HUES48 (cell line): ENCODE results near the gene INPP5A.

Experiments used
- H3K27ac ChIP-seq: one replicate; pipeline ENCODE4 v1.7.0; 2013; ENCODE audit warnings: low read depth, low read length, inconsistent platforms
- H3K27me3 ChIP-seq: 2 replicates; pipeline ENCODE4 v1.6.1; 2013; ENCODE audit warnings: mild to moderate bottlenecking, low read length; ENCODE audit not compliant: control insufficient read depth, insufficient read depth
- H3K36me3 ChIP-seq: 2 replicates; pipeline ENCODE4 v1.6.1; 2013; ENCODE audit warnings: low read length; ENCODE audit not compliant: control insufficient read depth, insufficient read depth
- H3K4me1 ChIP-seq: 2 replicates; pipeline ENCODE4 v1.6.1; 2013; ENCODE audit warnings: mild to moderate bottlenecking, low read length; ENCODE audit not compliant: control insufficient read depth, insufficient read depth
- H3K4me3 ChIP-seq: 2 replicates; pipeline ENCODE4 v1.5.1; 2013; ENCODE audit warnings: mild to moderate bottlenecking, low read depth, low read length
- H3K9ac ChIP-seq: 2 replicates; pipeline ENCODE4 v1.6.1; 2013; ENCODE audit warnings: mild to moderate bottlenecking, low read depth, low read length, moderate library complexity
- H3K9me3 ChIP-seq: 2 replicates; pipeline ENCODE4 v1.6.1; 2013; ENCODE audit warnings: low read length; ENCODE audit not compliant: control insufficient read depth, insufficient read depth

INPP5A gene

DNA sequence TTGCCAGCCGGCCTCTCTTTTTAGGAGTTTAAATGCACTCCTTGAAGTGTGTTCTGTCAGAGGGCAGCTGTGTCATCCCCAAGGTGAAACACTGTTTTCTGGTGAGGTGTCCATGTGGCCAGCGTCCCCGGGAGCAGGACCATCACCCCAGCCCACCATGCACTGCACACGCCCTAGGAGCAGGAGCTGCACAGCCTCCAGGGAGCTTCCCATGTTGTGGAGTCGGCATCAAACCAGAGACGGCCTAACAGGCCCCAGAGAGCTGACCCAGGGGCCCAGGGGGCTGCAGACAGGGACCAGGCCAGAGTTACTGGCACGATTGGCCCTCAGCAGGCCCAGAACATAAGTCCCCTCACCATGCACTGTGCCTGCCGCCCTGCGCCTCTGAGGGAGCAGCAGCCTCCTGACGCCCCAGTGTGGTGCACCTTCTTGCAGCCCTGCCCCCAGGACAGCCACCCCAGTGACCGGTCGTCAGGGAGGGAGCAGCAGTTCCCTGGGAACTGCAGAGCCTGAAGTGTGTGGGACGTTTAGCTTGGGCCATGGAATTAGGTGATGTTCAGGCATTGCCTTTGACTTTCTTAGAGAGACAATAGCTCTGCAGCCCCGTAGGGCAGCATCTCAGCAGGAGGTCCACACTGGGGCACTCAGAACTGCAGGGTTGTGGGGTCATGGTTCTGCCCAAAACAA lies 150.4 kb downstream of the INPP5A start:
- Histone ChIP-seq H3K4me1 (no peaks in the 10 kb centered on the region), H3K36me3 (no peaks in the 10 kb centered on the region), H3K9me3 (no peaks in the 10 kb centered on the region), H3K4me3 (no peak overlapping the region), H3K9ac (no peak overlapping the region), H3K27me3 (no peaks in the 10 kb centered on the region), H3K27ac (no peak overlapping the region)

- H3K27me3 ChIP-seq: no peaks in the 10 kb centered on the region
- no peaks in the 10 kb centered on the region for H3K4me1 ChIP-seq
- H3K9ac ChIP-seq: no peak overlapping the region
- H3K4me3 ChIP-seq: no peak overlapping the region
- H3K27ac ChIP-seq: no peak overlapping the region
- H3K9me3 ChIP-seq: no peaks in the 10 kb centered on the region
- no peaks in the 10 kb centered on the region for H3K36me3 ChIP-seq
Measured at GRCh38 chr10:132688580-132689420, 151.2 kb downstream of the INPP5A start.

GRCh38 chr10:132689721-132690360 lies 152.3 kb downstream of the INPP5A start:
- Histone ChIP-seq H3K27ac (no peak overlapping the region), H3K4me1 (no peaks in the 10 kb centered on the region), H3K27me3 (no peaks in the 10 kb centered on the region), H3K36me3 (no peaks in the 10 kb centered on the region), H3K9ac (no peak overlapping the region), H3K9me3 (0 out of 2 replicates have a peak, but pooled peaks cover 2% of the 10 kb centered on the region), H3K4me3 (no peak overlapping the region)

GRCh38 chr10:132690401-132690800 lies 152.8 kb downstream of the INPP5A start:
- Histone ChIP-seq H3K4me1 (no peaks in the 10 kb centered on the region), H3K36me3 (no peaks in the 10 kb centered on the region), H3K27ac (no peak overlapping the region), H3K9ac (no peak overlapping the region), H3K9me3 (0 out of 2 replicates have a peak, but pooled peaks cover 7% of the 10 kb centered on the region), H3K4me3 (no peak overlapping the region), H3K27me3 (no peaks in the 10 kb centered on the region)

DNA sequence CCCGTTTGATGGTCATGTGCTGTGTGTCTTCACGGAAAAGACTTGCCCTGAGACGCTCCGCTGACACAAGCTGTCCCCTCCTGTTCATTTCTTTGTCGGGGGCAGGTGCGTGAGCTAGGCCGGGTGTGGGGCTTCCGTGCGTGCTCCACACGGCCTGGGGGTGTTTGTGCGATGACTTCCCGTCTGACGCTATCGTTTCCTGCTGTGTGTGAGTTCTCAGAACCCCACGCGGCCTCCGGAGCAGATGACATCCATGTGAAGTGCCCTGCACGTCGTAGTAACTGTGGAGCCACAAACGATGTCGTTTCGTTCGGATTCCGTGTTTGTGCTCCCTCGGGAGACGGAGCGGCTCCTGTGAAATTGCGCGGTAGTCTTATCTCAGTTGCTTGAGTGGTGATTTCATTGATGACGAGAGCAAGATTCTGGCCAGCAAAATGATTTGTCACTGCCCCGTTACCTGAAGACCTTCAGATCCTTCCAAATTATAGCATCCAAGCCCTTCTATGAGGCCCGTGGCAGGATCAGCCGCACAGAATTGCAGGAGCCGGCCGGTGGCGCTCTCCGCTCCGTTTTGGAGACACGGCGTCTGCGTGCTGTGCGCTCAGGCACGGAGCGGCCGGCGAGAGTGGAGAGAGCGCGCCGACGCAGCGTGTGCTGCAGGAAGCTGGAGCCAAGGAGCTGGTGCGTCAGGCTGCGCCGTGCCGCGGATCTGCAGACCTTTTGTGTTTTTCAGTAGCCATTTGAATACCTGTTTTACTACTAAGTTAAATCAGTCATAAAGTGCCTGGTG lies 153.4 kb downstream of the INPP5A start:
- Histone ChIP-seq H3K27ac (no peak overlapping the region), H3K27me3 (no peaks in the 10 kb centered on the region), H3K9me3 (0 out of 2 replicates have a peak, but pooled peaks cover 7% of the 10 kb centered on the region), H3K36me3 (no peaks in the 10 kb centered on the region), H3K4me1 (no peaks in the 10 kb centered on the region), H3K9ac (no peak overlapping the region), H3K4me3 (no peak overlapping the region)

- no peaks in the 10 kb centered on the region for H3K36me3 ChIP-seq
- no peak overlapping the region for H3K27ac ChIP-seq
- no peaks in the 10 kb centered on the region for H3K4me1 ChIP-seq
- 0 out of 2 replicates have a peak, but pooled peaks cover 7% of the 10 kb centered on the region for H3K9me3 ChIP-seq
- H3K9ac ChIP-seq: no peak overlapping the region
- H3K27me3 ChIP-seq: no peaks in the 10 kb centered on the region
- no peak overlapping the region for H3K4me3 ChIP-seq
Measured at GRCh38 chr10:132691711-132692153, 154.1 kb downstream of the INPP5A start.

- Histone ChIP-seq H3K36me3 (no peaks in the 10 kb centered on the region), H3K4me3 (no peak overlapping the region), H3K9me3 (0 out of 2 replicates have a peak, but pooled peaks cover 7% of the 10 kb centered on the region), H3K27ac (no peak overlapping the region), H3K4me1 (no peaks in the 10 kb centered on the region), H3K9ac (no peak overlapping the region), H3K27me3 (no peaks in the 10 kb centered on the region)
Measured at GRCh38 chr10:132692311-132692710, 154.7 kb downstream of the INPP5A start.

DNA sequence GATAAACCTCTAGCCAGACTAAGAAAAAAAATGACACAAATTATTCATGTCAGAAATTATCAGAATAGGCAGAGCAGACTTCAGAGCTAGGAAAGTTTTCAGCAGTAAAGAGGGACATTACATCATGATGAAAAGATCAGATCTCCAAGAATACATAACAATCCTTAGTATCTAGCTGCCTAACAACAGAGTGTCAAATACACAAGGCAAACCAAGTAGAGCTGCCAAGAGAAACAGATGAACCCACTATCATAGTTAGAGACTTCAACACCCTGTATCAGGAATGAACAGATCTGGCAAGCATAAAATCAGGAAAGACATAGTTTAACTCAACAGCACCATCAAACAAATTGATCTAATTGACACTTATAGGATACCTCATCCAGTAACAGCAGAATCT lies 156.1 kb downstream of the INPP5A start:
- Histone ChIP-seq H3K27ac (no peak overlapping the region), H3K27me3 (no peaks in the 10 kb centered on the region), H3K9ac (no peak overlapping the region), H3K9me3 (0 out of 2 replicates have a peak, but pooled peaks cover 7% of the 10 kb centered on the region), H3K36me3 (no peaks in the 10 kb centered on the region), H3K4me3 (no peak overlapping the region), H3K4me1 (no peaks in the 10 kb centered on the region)

DNA sequence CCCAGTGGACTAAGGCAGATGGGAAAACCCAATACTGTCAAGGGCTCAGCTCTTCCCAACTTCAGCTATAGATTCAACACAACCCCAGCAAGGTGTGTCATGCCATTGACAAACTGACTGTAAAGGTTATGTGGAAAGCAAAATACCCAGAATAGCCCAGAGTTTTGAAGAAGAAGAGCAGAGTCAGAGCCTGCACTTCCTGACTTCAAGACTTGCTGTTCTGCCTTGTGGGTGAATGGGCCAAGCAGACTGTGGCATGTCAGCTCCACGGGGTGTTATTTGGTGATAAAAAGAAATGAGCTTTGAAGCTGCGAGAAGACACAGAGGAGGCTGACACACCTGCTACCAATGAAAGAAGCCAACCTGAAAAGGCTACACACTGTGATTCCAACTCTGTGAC lies 158.6 kb downstream of the INPP5A start:
- Histone ChIP-seq H3K4me3 (no peak overlapping the region), H3K4me1 (no peaks in the 10 kb centered on the region), H3K36me3 (no peaks in the 10 kb centered on the region), H3K27me3 (no peaks in the 10 kb centered on the region), H3K9ac (no peak overlapping the region), H3K27ac (no peak overlapping the region), H3K9me3 (0 out of 2 replicates have a peak, but pooled peaks cover 7% of the 10 kb centered on the region)

DNA sequence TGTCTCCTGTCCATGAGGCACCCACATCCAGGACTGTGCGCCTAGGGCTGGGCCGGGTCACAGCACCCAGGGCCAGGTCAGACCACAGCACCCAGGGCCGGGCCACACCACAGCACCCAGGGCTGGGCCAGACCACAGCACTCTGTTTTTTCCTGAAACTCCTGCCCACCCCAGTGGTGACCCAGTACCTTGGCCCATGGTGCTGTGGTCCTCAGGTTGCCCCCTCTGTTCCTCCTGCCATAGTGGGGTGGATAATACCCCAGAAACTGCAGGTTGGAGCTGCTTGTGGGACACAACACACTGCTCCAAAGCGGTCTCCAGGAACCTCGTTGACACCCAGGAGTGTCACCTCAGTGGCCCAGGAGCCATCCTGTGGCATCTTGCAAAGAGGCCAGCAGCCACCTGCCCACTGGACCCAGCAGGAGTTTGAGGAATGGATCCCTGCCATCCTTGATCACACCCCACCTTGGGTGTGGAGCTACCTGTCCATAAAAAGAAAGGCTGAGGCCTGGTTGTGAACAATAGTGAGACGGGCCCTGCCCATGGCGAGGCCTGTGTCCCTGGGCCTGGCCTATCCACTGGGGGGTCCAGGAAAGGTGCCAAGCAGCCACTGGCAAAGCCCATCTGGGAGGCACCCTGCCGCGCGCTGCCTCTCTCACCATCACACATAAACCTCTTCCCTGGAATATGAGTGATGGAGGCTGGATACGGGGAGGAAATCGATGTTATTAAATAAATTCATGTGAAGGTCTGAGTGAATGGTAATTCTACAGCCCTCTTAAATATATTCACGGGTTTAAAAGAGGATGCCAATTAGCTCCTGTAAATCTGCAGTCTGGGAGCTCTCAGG lies 159.4 kb downstream of the INPP5A start:
- Histone ChIP-seq H3K27ac (no peak overlapping the region), H3K36me3 (no peaks in the 10 kb centered on the region), H3K9me3 (0 out of 2 replicates have a peak, but pooled peaks cover 7% of the 10 kb centered on the region), H3K27me3 (no peaks in the 10 kb centered on the region), H3K9ac (no peak overlapping the region), H3K4me1 (no peaks in the 10 kb centered on the region), H3K4me3 (no peak overlapping the region)
